Ureter (tissue), 1 donor: Measurements from ENCODE around the gene MCCD1. TPM values are rescaled to one million over a fixed set of nuclear protein-coding genes. Genes with fewer than 3 reads are reported as not detected.
A peak's percentile ranks its signal among the peaks of the same experiment; 100 is the strongest.

ENCODE experiments used
- DNase-seq: peaks from one replicate; pipeline ENCODE4 v3.0.0-alpha.2; 2020; ENCODE audit warnings: low spot score
- total RNA-seq: library from RNA; stranded (reverse); gene quantifications from one replicate; pipeline ENCODE4 v1.2.4, GENCODE V29; 2023
- donor health status: DM: yes; HTN: yes; CAD: no.

The MCCD1 gene
- total RNA-seq, 1 donor from 2014 or later: not detected

GRCh38 chr6:31569861-31570536, 41.2 kb downstream of the MCCD1 start:
- DNase-seq: no peak

- DNase-seq: no peak
Measured at GRCh38 chr6:31572041-31572911, 43.5 kb downstream of the MCCD1 start, which contains the start of gene LTA. Gene LTA, plus strand, starts transcription at chr6:31572289. Its CDS starts 454 bp downstream, at chr6:31572743.

GRCh38 chr6:31573239-31574105, 44.7 kb downstream of the MCCD1 start:
- no peak for DNase-seq

- DNase-seq: no peak
Measured at GRCh38 chr6:31574106-31575061, 45.6 kb downstream of the MCCD1 start.

GRCh38 chr6:31575335-31575901, 46.7 kb downstream of the MCCD1 start, which contains the start of gene TNF:
Gene TNF, plus strand, starts transcription at chr6:31575565. Its CDS starts 177 bp downstream, at chr6:31575742.
- peak; percentile 65 for DNase-seq

- DNase-seq: no peak
Measured at GRCh38 chr6:31575952-31576685, 47.4 kb downstream of the MCCD1 start.

- DNase-seq: no peak
Measured at GRCh38 chr6:31576897-31577578, 48.3 kb downstream of the MCCD1 start.

- no peak for DNase-seq
Measured at GRCh38 chr6:31577579-31577966, 48.8 kb downstream of the MCCD1 start.

GRCh38 chr6:31578184-31579118, 49.7 kb downstream of the MCCD1 start:
- DNase-seq: no peak

GRCh38 chr6:31579119-31579505, 50.4 kb downstream of the MCCD1 start:
- no peak for DNase-seq

Other genes starting within 250 kb of the MCCD1 start
- gene HLA-B, start 171.8 kb upstream of the MCCD1 start, total RNA-seq: 562 TPM
- 27.7 TPM for gene MICA, start 125.4 kb upstream of the MCCD1 start, total RNA-seq
- 2.9 TPM for gene MICB, start 30.8 kb upstream of the MCCD1 start, total RNA-seq
- 368 TPM for gene DDX39B, start 13.0 kb downstream of the MCCD1 start, total RNA-seq
- 0.65 TPM for gene ATP6V1G2, start 17.6 kb downstream of the MCCD1 start, total RNA-seq
- 21.9 TPM for gene NFKBIL1, start 18.6 kb downstream of the MCCD1 start, total RNA-seq
- gene LTA, start 43.3 kb downstream of the MCCD1 start, total RNA-seq: not detected
- gene TNF, start 46.6 kb downstream of the MCCD1 start, total RNA-seq: 0.36 TPM
- 0.42 TPM for gene LTB, start 53.5 kb downstream of the MCCD1 start, total RNA-seq
- gene LST1, start 57.3 kb downstream of the MCCD1 start, total RNA-seq: 6.7 TPM
- not detected for gene NCR3, start 64.0 kb downstream of the MCCD1 start, total RNA-seq
- gene AIF1, start 86.3 kb downstream of the MCCD1 start, total RNA-seq: 6.7 TPM
- gene PRRC2A, start 91.8 kb downstream of the MCCD1 start, total RNA-seq: 186 TPM
- gene BAG6, start 123.7 kb downstream of the MCCD1 start, total RNA-seq: 234 TPM
- gene APOM, start 126.9 kb downstream of the MCCD1 start, total RNA-seq: 2.4 TPM
- 21.5 TPM for gene C6orf47, start 131.8 kb downstream of the MCCD1 start, total RNA-seq
- 15.3 TPM for gene GPANK1, start 136.0 kb downstream of the MCCD1 start, total RNA-seq
- gene CSNK2B, start 137.1 kb downstream of the MCCD1 start, total RNA-seq: 149 TPM
- gene LY6G5B, start 141.0 kb downstream of the MCCD1 start, total RNA-seq: 20.6 TPM
- 3.0 TPM for gene LY6G5C, start 152.1 kb downstream of the MCCD1 start, total RNA-seq
- gene ABHD16A, start 174.4 kb downstream of the MCCD1 start, total RNA-seq: 44.5 TPM
- gene LY6G6F, start 177.9 kb downstream of the MCCD1 start, total RNA-seq: not detected
- not detected for gene LY6G6D, start 186.4 kb downstream of the MCCD1 start, total RNA-seq
- not detected for gene LY6G6C, start 192.8 kb downstream of the MCCD1 start, total RNA-seq
- 0.26 TPM for gene MPIG6B, start 194.4 kb downstream of the MCCD1 start, total RNA-seq
- gene DDAH2, start 200.3 kb downstream of the MCCD1 start, total RNA-seq: 33.3 TPM
- gene CLIC1, start 207.6 kb downstream of the MCCD1 start, total RNA-seq: 276 TPM
- 27.8 TPM for gene MSH5, start 211.0 kb downstream of the MCCD1 start, total RNA-seq
- gene SAPCD1, start 233.7 kb downstream of the MCCD1 start, total RNA-seq: 2.8 TPM
- gene VWA7, start 248.4 kb downstream of the MCCD1 start, total RNA-seq: 5.5 TPM